HepG2 (cell line): ENCODE results near the gene POP5. TPM values are rescaled to one million over a fixed set of nuclear protein-coding genes. Genes with fewer than 3 reads are reported as not detected.

Experiments used
- ARHGAP35 ChIP-seq: sonication (generic); formaldehyde crosslinking; IDR thresholded peaks from 2 replicates; pipeline ENCODE4 v1.9.0; 2022; ENCODE audit warnings: mild to moderate bottlenecking, inconsistent platforms, moderate library complexity, missing genetic modification reagents, borderline replicate concordance
- ASH2L ChIP-seq: fragments of 300-600, 200-600 bp; sonication (generic); IDR thresholded peaks from 2 replicates; pipeline ENCODE4 v1.7.0; 2017; ENCODE audit warnings: low read depth, mild to moderate bottlenecking, moderate library complexity, mixed read lengths, low read length; ENCODE audit not compliant: insufficient read length
- CAMTA2 ChIP-seq: sonication (generic); formaldehyde crosslinking; IDR thresholded peaks from 2 replicates; pipeline ENCODE4 v1.4.0; 2020; ENCODE audit warnings: mild to moderate bottlenecking, missing genetic modification reagents, borderline replicate concordance
- GTF3A ChIP-seq: sonication (generic); formaldehyde crosslinking; conservative IDR thresholded peaks from 2 replicates; pipeline ENCODE4 v1.4.0; 2020; ENCODE audit warnings: mild to moderate bottlenecking, missing genetic modification reagents
- MED1 ChIP-seq: sonication (generic); formaldehyde crosslinking; IDR thresholded peaks from 2 replicates; pipeline ENCODE4 v1.4.0; 2020; ENCODE audit warnings: missing genetic modification reagents
- PPARG ChIP-seq: conservative IDR thresholded peaks from 2 replicates; pipeline ENCODE4 v1.6.1; 2016; ENCODE audit warnings: missing biosample characterization, missing genetic modification reagents
- RXRA ChIP-seq: sonication (generic); formaldehyde crosslinking; IDR thresholded peaks from 2 replicates; pipeline ENCODE4 v1.5.1; 2020; ENCODE audit warnings: missing genetic modification reagents
- SAP130 ChIP-seq: IDR thresholded peaks from 2 replicates; pipeline ENCODE4 v1.6.1; 2016; ENCODE audit warnings: low read depth
- SCMH1 ChIP-seq: sonication (generic); formaldehyde crosslinking; IDR thresholded peaks from 2 replicates; pipeline ENCODE4 v1.9.0; 2021; ENCODE audit warnings: missing genetic modification reagents, mild to moderate bottlenecking, borderline replicate concordance
- SSRP1 ChIP-seq: IDR thresholded peaks from 2 replicates; pipeline ENCODE4 v1.6.1; 2016; ENCODE audit warnings: control low read depth
- ZNF629 ChIP-seq: sonication (generic); formaldehyde crosslinking; conservative IDR thresholded peaks from 2 replicates; pipeline ENCODE4 v1.5.0; 2020; ENCODE audit warnings: missing genetic modification reagents
- polyA plus RNA-seq, 8 experiments: library from polyadenylated mRNA; depleted of rRNA in 3 of 8; stranded (reverse) in 7 of 8; unstranded in 1 of 8; fragments of >200 nt; fragmentation: Illumina TruSeq in 4 of 8; extraction: Trizol in 4 of 8; gene quantifications; 2 replicates each; pipeline versions ENCODE4 v1.2.1 to v1.2.3, GENCODE V29; 2011 to 2016; ENCODE audit warnings: low read depth in 4 of 8, missing spikeins in 1 of 8, mixed read lengths in 1 of 8; ENCODE audit not compliant: insufficient read depth in 1 of 8
- total RNA-seq, 5 experiments: library from RNA; depleted of rRNA; stranded (reverse); fragments of >200 nt; fragmentation: Illumina TruSeq; extraction: Trizol; gene quantifications; 2 replicates each; pipeline ENCODE4 v1.2.3, GENCODE V29; 2016; ENCODE audit warnings: low read depth in 1 of 5
- TF ChIP-seq, protein P1 (sequence below): sonication (generic); formaldehyde crosslinking; IDR thresholded peaks from 2 replicates; pipeline ENCODE4 v1.4.0; 2020; ENCODE audit warnings: mild to moderate bottlenecking, missing genetic modification reagents
- TF ChIP-seq, protein P2 (sequence below): sonication (generic); formaldehyde crosslinking; IDR thresholded peaks from 2 replicates; pipeline ENCODE4 v1.4.0; 2020; ENCODE audit warnings: missing genetic modification reagents, borderline replicate concordance
- TF ChIP-seq, protein P3 (sequence below): sonication (generic); formaldehyde crosslinking; IDR thresholded peaks from 2 replicates; pipeline ENCODE4 v1.4.0; 2020; ENCODE audit warnings: mild to moderate bottlenecking, missing genetic modification reagents
- TF ChIP-seq, protein P4 (sequence below): sonication (generic); formaldehyde crosslinking; IDR thresholded peaks from 2 replicates; pipeline ENCODE4 v1.9.0; 2022; ENCODE audit warnings: missing genetic modification reagents, mild to moderate bottlenecking, borderline replicate concordance
- TF ChIP-seq, protein P5 (sequence below): sonication (generic); formaldehyde crosslinking; conservative IDR thresholded peaks from 2 replicates; pipeline ENCODE4 v1.8.0; 2022; ENCODE audit warnings: low read depth, missing genetic modification reagents

The POP5 gene
- total and polyA plus RNA-seq, 2 of the 13 experiments (the other 11 are each of a cell fraction or from before 2014, with no cell fraction given), result 45.6 to 61.3 TPM

DNA sequence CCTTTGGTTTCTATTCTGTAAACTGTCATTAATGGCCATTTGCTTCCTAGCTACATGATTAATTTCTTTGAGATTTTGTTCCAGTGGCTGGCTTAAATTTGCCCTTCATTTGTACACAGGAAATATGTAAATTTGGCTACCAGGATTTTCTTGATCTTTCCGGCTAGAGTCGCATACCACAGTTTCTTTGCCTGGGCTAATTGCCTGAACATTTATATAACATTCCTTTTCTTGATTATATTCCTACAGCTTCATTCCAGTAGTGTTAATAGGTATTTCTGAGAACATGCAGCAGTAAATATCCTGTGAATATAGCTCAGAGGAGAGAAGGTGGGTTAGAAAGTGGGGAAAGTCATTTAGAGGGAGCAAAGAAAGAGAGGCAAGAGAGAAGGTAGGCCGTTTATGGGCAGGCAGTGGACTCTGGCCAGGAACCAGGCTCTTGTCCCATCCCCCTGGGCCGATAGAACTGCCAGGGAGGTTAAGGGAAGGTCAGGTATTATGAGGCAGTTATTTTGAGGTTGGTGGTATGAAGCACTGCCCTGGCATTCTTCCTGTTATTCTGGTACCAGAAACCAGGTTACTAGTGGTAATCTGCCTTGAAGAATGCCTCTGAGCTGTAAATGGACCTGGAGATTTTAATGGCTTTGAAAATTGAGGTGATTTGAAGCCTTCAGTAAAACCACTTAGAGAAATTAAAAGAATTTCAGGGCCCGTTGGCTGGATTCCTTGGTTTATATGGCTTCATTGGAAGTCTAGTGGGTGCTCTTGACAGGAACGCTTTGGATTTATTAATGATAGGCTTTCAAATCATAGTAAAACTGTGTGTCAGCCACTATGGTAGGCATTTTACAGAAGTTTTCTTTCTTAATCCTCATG, 42.7 kb downstream of the POP5 start (continued):
- TF ChIP-seq, protein P1, sequence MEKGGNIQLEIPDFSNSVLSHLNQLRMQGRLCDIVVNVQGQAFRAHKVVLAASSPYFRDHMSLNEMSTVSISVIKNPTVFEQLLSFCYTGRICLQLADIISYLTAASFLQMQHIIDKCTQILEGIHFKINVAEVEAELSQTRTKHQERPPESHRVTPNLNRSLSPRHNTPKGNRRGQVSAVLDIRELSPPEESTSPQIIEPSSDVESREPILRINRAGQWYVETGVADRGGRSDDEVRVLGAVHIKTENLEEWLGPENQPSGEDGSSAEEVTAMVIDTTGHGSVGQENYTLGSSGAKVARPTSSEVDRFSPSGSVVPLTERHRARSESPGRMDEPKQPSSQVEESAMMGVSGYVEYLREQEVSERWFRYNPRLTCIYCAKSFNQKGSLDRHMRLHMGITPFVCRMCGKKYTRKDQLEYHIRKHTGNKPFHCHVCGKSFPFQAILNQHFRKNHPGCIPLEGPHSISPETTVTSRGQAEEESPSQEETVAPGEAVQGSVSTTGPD (CRISPR knock-in tag), result 0 out of 2 replicates have a peak, but pooled peaks have one; percentile 52
- TF ChIP-seq ARHGAP35 (CRISPR knock-in tag), result no peak
- TF ChIP-seq, protein P2, sequence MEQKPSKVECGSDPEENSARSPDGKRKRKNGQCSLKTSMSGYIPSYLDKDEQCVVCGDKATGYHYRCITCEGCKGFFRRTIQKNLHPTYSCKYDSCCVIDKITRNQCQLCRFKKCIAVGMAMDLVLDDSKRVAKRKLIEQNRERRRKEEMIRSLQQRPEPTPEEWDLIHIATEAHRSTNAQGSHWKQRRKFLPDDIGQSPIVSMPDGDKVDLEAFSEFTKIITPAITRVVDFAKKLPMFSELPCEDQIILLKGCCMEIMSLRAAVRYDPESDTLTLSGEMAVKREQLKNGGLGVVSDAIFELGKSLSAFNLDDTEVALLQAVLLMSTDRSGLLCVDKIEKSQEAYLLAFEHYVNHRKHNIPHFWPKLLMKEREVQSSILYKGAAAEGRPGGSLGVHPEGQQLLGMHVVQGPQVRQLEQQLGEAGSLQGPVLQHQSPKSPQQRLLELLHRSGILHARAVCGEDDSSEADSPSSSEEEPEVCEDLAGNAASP (CRISPR knock-in tag), result no peak
- peak; percentile 56 for TF ChIP-seq SAP130
- no peak for TF ChIP-seq PPARG
- TF ChIP-seq GTF3A (CRISPR knock-in tag), result no peak
- TF ChIP-seq CAMTA2 (CRISPR knock-in tag), result no peak
- peak; percentile 77; the same call in 1 of the 2 replicates for TF ChIP-seq RXRA (CRISPR knock-in tag)
- TF ChIP-seq, protein P3, sequence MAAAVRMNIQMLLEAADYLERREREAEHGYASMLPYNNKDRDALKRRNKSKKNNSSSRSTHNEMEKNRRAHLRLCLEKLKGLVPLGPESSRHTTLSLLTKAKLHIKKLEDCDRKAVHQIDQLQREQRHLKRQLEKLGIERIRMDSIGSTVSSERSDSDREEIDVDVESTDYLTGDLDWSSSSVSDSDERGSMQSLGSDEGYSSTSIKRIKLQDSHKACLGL (CRISPR knock-in tag), result no peak
- TF ChIP-seq, protein P4, sequence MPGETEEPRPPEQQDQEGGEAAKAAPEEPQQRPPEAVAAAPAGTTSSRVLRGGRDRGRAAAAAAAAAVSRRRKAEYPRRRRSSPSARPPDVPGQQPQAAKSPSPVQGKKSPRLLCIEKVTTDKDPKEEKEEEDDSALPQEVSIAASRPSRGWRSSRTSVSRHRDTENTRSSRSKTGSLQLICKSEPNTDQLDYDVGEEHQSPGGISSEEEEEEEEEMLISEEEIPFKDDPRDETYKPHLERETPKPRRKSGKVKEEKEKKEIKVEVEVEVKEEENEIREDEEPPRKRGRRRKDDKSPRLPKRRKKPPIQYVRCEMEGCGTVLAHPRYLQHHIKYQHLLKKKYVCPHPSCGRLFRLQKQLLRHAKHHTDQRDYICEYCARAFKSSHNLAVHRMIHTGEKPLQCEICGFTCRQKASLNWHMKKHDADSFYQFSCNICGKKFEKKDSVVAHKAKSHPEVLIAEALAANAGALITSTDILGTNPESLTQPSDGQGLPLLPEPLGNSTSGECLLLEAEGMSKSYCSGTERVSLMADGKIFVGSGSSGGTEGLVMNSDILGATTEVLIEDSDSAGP (CRISPR knock-in tag), result no peak
- peak; percentile 48 for TF ChIP-seq ASH2L
- TF ChIP-seq, protein P5, sequence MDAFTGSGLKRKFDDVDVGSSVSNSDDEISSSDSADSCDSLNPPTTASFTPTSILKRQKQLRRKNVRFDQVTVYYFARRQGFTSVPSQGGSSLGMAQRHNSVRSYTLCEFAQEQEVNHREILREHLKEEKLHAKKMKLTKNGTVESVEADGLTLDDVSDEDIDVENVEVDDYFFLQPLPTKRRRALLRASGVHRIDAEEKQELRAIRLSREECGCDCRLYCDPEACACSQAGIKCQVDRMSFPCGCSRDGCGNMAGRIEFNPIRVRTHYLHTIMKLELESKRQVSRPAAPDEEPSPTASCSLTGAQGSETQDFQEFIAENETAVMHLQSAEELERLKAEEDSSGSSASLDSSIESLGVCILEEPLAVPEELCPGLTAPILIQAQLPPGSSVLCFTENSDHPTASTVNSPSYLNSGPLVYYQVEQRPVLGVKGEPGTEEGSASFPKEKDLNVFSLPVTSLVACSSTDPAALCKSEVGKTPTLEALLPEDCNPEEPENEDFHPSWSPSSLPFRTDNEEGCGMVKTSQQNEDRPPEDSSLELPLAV (CRISPR knock-in tag), result no peak
- no peak for TF ChIP-seq SCMH1
- 0 out of 2 replicates have a peak, but pooled peaks have one; percentile 43 for TF ChIP-seq MED1 (CRISPR knock-in tag)
- TF ChIP-seq ZNF629 (CRISPR knock-in tag), result no peak
- no peak for TF ChIP-seq SSRP1 (CRISPR knock-in tag)
